Measurements from ENCODE around the gene TMC2.

- TF ChIP-seq CTCF (IDR thresholded peaks at IDR 0.05): no peak
- TF ChIP-seq POLR2AphosphoS5 (IDR thresholded peaks at IDR 0.05): no peak
These were observed 58.7 kb downstream of the TMC2 start for GRCh38 chr20:2595076-2595475.

All from breast epithelium (tissue), 3 donors.